ENCODE results near the gene MRPL33.

Gene MRPL33

DNA sequence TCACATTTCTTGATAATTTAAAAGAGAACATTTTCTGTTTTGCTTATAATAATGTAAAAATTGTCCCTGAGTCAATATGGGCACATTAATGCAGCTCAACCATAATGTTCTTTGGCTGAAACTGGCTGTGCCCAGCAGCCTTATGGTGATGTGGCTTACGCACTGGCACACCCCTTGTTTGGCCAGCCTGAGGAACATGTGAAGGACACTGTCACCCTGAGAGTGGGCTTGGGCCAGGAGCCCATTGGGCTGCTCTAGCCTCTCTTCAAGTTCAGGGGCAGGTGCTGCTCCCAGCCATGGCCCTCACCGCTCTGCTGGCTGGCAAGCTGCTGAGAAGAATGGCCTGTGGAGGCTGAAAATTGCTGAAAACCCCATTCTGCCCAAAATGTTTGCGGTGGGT is 37.5 kb downstream of the MRPL33 start:
- no peak for DNase-seq (ENCODE audit: low spot score)

DNA sequence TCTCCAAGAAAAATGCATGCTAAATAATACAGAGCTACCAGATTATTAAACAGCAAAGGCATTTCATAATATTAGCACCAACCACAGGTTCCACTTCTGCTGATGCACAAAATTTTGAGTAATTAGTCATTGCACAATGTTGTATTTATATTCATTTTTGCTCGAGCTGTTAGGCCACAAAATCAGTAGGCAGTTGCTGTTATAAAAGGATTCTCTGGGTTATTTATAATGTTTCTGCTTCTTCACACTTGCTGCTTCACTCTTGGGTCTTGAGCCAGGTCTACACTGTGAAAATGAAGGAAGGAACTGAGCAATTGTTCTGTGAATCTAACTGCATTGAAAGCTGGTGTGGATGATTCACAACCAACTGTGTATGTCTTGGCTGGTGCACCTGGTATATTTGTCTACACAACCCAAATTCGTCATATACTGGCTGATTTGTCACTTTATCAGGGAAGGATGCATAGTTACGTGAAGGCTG is 38.3 kb downstream of the MRPL33 start:
- DNase-seq (ENCODE audit: low spot score): no peak

DNA sequence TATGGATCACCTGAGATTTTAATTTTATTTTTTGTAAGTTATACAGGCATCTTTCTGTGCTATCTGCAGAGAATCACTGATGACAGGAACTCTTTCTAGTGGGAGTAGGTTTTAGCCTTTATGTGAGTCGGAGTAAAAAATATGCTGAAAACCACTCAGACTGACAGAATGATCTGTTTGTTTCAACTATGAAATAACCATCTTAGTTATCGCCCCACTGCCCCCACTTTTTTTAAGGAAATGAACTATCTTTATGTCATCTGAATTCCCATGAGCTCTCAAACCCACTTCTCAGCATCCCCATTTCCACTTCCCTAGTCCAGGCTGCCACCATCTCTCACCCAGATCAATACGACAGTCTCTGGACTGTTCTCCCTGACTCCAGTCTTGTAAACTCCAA is 38.9 kb downstream of the MRPL33 start:
- DNase-seq (ENCODE audit: low spot score): no peak

DNA sequence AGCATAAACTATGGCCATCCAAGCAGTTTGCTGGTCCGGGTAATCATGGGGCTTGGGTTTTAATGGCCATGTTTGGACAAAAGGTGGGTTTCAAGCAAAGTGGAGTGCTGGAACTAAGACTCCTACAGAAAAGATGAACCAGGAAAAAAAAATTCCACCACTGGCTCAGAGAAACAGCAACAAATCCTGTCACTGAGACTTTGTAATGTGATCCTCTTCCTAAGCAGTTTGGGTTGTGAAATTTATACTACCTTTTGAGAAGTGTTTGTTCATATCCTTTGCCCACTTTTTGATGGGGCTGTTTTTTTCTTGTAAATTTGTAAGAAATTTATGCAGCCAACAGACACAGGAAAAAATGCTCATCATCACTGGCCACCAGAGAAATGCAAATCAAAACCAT is 40.2 kb downstream of the MRPL33 start:
- DNase-seq (ENCODE audit: low spot score): no peak

- DNase-seq (ENCODE audit: low spot score): no peak
Observed at GRCh38 chr2:27814758-27815157, 43.2 kb downstream of the MRPL33 start.

GRCh38 chr2:27815860-27816438 is 44.4 kb downstream of the MRPL33 start:
- no peak for DNase-seq (ENCODE audit: low spot score)

- DNase-seq (ENCODE audit: low spot score): no peak
Observed at GRCh38 chr2:27822049-27822448, 50.5 kb downstream of the MRPL33 start.

- DNase-seq (ENCODE audit: low spot score): no peak
Observed at GRCh38 chr2:27823135-27823534, 51.6 kb downstream of the MRPL33 start.

DNA sequence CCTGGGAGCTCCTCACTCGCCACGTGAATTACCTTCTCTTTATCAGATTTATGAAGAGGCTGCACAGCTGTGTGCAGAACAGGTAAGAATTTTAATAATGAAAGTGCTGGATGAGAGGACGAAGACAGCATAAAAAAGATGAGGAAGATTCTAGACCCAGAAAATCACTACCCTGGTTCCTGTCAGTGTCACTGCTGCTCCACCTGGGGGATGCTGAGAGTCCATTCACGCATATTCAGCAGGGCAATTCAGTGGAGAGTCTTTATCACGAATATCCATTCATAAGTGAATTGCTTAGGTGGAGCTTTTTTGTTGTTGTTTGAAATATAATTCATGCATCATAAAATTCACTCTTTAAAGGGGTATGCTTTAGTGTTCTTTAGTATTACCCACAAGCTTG is 52.0 kb downstream of the MRPL33 start:
- DNase-seq (ENCODE audit: low spot score): no peak

DNA sequence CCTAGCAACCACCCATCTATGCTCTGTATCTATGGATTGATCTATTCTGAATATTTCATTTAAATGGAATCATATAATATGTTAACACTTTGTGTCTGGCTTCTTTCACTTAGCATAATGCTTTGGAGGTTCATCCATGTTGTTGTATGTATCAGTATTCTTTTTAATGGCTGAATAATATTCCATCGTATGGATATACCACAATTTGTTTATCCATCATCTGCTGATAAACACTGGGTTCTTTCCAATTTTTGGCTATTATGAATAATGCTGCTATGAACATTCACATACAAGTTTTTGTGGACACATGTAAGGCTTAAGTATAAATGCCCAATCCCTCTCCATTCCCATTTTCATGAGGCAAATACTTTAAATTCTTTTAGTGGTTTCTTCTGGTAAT is 52.9 kb downstream of the MRPL33 start:
- DNase-seq (ENCODE audit: low spot score): no peak

DNA sequence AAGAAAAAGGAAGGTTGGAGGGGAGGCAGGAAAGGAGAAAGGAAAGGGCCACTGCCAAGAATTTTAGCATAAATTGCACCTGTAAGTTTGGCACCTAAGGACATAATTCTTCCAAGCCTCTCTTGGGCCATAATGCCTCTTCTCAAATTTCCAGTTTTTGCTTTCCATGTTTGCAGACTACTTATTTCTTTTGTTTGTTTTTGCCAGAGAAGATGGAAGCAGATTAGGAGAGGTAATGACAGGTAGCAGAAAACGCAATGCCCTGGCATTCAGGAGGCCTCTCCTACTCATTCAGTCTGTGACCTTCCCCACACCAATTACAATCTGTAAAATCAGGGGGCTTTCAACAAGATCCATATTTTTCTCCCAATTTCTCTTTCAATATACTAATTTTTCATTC is 56.8 kb downstream of the MRPL33 start:
- no peak for DNase-seq (ENCODE audit: low spot score)
